ENCODE measurements around the gene CPPED1. TPM values are rescaled to one million over a fixed set of nuclear protein-coding genes. Genes with fewer than 3 reads are reported as not detected.
"Not testable (repeated sequence)": the region's sequence is repeated elsewhere in the genome, so short reads cannot be mapped to it uniquely, and the experiment has no call there.

CPPED1 gene
- polyA plus RNA-seq, 12 donors: 7.4 to 13.3 (median 8.4) TPM; not detected in 1

DNA sequence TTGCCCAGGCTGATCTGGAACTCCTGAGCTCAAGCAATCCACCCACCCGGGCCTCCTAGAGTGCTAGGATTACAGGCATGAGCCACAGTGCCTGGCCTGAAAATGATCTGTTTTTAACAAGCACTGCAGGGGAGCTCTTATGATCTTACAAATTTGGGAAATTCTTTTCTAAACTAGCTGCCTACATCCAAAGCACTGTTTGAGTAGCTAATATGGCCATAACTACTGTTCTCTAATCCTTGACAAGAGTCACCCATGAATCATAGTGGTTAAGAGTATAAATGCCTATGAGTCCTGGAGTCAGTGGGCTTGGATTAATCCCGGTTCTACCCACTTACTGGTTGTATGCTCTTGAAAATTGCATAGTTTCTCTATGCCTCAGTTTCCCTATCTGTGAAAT is 1.4 kb upstream of the CPPED1 start:
- no peak for DNase-seq

DNA sequence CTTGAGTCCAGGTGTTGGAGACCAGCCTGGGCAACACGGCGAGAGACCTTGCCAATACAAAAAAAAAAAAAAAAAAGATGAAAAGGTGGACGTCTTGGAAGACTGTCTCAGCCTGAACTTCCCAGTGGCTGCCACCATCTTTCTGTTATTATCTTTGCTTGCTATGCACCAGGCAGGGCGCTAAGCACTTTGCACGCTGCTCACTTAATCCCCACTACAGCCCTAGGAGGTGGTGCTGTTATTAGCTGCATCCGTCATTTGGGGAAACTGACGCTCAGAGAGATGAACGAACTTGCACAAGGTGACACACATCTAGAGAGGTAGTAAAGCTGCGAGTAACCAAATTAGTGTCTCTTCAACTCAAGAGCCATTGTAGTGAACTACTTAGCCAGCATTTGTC is 708 bp upstream of the CPPED1 start:
- no peak for DNase-seq

- DNase-seq: no peak
Measured at GRCh38 chr16:12802661-12803060, 1.0 kb downstream of the CPPED1 start.

DNA sequence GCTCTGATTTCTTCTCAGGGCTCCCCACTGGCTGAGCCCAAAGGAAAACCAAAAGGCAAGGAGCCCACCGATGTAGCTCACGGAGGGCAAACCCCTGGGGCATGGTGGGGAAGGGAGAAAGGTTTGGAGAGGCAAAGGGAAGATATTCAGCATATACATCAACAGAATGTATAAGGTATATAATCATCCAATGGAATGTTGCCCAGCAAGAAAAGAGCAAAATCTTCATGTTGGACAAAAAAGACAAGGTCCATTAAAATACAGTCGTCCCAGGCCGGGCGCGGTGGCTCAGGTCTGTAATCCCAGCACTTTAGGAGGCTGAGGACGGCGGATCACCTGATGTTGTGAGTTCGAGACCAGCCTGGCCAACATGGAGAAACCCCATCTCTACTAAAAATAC is 1.6 kb downstream of the CPPED1 start:
- DNase-seq: no peak

DNA sequence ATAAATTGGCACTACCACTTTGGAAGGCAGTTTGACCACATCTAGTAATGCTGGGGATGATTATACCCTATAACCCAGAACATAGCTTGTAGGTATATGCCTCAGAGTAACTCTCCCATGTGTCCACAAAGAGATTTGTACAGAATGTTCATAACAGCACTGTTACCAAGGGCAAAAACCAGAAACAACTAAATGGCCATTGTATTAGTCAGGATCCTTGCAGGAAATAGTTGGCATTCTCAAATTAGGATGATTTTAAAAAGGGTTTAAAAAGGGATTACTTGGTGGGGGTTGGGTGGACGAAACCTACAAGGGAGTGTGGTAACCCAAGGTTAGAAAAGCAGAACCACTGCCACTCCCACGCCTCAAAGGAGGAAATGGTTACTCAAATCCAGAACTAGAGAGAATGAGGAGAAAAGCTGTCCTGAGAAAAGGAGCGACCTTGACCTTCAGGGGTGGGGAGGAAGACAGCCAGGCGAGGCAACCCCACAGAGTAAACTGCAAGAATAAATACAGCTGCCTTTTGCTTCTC is 2.1 kb downstream of the CPPED1 start:
- no peak for DNase-seq

DNA sequence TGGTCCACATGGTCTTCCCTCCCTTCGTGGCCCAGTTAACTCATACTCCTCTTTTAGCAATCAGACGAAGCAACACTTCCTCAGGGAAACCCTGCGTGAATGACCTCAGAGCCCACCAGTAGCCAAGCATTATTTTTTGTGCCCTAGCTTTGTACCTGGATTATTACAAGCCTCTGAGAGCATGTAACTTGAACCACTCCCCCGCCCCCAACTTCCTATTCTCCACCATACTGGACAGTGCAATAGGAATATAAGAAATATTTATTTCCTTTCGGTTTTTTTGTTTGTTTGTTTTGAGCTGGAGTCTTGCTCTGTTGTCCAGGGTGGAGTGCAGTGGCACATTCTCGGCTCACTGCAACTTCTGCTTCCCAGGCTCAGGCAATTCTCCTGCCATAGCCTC is 2.9 kb downstream of the CPPED1 start:
- DNase-seq: no peak

DNA sequence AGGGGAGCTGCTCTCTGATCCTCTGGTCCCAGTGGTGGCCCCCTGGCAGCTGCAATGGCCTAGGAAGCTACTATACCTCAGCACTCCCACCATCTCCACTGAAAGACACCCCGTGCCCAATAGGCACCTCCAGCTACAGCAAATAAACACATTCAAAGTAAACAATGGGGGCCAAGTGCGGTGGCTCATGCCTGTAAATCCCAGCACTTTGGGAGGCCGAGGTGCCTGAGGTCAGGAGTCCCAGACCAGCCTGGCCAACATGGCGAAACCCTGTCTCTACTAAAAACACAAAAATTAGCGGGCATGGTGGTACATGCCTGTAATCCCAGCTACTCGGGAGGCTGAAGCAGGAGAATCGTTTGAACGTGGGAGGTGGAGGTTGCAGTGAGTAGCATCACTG is 3.7 kb downstream of the CPPED1 start:
- DNase-seq: not testable (repeated sequence)

DNA sequence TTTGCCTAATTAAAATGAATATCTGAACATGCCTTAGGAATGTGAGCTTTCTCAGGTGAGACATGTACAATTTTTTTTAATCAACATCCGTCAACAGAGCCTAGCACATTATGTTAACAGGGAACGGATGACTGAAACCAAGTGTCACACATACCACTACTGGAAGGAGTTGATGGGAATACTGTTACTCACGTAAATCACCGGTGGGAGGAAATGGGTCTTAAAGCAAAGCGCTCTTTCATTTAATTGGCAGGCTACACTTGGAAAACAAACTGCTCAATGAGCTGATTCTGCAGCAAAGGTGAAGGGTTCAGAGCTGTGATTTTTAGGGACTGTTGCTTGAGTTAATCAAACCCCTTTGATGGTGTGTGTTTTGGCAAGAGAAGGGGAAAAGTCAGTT is 4.8 kb downstream of the CPPED1 start:
- DNase-seq: no peak

DNA sequence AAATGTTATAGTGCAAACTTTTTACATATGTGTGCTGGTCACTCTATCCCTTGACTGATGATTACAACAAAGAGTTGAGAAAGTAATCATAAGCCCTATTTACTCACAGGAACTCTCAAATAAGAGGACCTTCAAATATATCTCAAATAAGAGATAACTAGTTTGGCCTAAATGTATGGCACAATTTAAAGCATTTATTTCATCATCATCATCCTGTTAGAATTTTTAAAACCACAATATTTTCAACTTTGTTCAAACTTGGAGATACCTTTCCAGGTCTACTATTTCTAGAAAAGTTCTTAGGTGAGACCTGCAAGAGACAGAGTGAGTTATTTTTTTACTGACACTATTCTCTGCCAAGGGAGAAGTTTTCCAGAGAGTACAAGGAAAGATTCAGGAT is 5.5 kb downstream of the CPPED1 start:
- no peak for DNase-seq

DNA sequence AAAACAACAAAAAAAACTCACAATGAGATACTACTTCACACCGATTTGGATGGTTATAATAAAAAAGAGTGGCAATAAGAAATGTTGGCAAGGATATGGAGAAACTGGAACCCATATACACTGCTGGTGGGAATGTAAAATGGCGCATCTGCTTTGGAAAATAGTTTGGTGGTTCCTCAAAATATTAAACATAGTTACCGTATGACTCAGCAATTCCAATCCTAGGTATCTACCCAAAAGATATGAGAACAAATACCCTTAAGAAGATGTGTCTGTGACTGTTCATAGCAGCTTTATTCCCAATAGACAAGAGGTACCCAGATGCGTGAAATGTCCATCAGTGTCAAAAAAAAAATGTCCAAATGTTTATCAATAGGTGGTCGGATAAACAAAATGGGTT is 7.2 kb downstream of the CPPED1 start:
- DNase-seq: no peak

DNA sequence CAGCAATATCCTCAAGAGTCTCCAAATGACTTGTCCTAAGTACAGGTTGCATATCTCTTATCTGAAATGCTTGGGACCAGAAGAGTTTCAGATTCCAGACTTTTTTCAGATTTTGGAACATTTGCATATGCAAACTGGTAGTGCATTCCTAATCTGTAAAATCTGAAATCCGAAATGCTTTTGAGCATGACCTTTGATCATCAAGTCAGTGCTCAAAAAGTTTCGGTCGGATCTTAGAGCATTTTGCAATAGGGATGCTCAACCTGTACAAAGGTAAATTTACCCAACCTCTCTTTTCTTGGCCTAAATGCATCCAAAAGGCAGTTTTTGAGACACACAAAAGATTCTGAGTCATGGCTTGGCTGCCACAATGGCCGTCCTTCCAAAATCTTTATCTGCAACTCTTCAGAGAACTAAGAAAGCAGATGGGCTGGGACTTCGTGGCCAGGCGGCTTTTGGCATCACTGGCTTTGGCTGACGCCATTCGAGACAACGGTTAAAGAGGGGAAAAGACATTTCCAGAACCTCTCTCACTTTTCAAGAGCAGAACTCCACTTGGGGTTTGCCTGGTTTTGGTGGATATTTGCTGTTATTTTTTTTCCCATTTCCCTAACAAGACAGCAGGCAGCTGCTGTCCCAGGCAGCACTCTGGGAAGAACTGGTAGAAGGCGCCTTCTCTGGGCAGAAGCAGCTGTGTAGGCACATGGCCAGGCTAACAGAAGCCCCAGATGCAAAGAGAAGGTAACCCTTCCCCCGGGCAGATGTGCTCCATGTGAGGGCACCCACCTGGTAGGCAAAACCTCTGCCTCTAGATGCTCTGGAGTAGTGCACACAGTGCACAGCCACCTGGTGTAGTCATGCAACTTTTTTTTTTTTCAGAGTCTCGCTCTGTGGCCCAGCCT is 8.9 kb downstream of the CPPED1 start:
- DNase-seq: no peak

- DNase-seq: no peak
Measured at GRCh38 chr16:12793865-12794240, 9.8 kb downstream of the CPPED1 start.

DNA sequence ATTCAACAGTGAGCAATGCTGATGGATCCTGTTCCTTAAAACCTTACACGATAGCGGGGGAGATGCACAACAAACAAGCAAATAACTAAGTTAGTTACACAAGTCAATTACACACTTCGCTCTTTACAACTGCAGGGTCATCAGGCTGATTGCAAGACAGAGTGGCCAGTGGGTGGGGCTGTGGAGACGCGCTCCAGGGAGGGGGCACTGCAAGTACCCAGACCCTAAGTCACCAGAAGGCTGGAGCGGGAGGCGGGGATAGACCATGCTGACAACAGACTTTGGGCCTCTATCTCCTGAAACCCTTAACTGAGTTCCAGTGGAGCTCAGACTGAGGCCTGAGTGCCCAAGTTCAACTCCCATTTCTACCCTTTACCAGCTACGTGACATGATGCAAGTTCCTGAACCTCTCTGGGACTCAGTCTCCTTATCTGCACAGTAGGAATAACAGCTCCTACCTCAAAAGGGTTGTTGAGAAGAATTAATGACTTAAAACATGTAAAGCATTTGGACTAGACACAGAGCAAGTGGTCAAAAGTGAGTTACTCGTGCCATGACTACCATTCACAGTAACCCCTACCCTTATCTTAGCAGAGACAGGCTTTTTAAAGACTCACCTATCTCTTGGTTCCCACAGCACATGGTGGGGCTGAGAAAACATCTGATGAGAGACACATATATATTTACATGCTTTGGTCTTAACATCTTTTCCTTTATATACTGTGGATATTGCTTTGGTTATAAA is 10.4 kb downstream of the CPPED1 start:
- no peak for DNase-seq

GRCh38 chr16:12792528-12792927 is 11.2 kb downstream of the CPPED1 start:
- DNase-seq: not testable (repeated sequence)

- no peak for DNase-seq
Measured at GRCh38 chr16:12791340-12791739, 12.3 kb downstream of the CPPED1 start.

- no peak for DNase-seq
Measured at GRCh38 chr16:12788758-12789157, 14.9 kb downstream of the CPPED1 start.

GRCh38 chr16:12786081-12786480 is 17.6 kb downstream of the CPPED1 start:
- DNase-seq: no peak

DNA sequence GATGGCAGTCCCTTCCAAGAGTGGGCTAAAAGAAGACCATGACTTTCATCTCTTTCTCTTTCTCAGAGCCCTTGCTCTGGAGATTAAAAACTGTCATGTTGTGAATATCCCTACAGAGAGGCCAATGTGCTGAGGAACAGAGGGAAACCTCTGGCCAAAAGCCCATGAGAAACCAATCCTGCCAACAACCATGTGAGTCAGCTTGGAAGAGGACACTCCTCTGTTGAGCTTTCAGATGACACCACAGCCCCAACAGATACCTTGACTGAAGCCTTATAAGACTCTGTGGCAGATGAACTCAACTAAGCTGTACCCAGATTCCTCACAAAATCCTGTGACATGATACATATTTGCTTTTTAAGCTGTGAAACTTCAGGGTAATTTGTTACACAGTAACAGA is 19.6 kb downstream of the CPPED1 start:
- DNase-seq: no peak

DNA sequence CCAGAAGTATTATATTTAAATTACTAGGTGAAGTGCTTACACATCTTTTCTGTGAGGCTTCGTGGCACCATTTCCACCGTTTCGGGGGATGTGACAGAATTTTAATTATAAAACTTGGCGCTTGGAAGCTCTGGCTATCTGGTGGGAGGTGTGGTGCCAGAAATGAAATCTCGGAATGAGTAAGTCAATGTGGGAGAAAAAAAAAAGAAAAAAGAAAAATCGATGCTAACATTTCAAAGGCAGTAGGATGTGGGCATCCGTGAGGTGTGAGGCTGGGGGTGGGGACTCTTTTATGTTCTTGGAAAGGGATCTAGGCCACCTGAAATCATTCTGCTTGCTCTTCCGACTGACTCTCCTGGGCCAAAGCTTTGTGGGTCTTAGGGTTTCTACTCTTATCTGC is 21.9 kb downstream of the CPPED1 start:
- no peak for DNase-seq

- DNase-seq: no peak
Measured at GRCh38 chr16:12780467-12780866, 23.2 kb downstream of the CPPED1 start.

DNA sequence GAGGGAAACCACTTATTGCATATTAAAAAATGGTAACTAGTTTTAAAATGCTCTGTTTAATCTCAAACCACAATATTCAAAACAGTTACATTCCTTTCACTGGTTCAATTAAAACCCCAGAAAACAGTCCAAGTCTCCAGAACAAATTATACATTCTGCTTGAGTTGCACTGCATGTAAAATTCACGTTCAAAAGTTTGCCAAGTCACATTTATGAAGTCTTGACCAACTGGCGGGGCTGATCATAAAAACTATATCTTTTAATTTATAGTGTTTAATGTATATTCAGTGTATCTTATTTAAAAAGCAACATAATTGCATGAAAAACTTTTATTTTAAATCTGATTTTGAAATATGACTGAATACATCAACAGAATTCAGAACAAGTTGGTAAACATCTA is 25.0 kb downstream of the CPPED1 start:
- no peak for DNase-seq

DNA sequence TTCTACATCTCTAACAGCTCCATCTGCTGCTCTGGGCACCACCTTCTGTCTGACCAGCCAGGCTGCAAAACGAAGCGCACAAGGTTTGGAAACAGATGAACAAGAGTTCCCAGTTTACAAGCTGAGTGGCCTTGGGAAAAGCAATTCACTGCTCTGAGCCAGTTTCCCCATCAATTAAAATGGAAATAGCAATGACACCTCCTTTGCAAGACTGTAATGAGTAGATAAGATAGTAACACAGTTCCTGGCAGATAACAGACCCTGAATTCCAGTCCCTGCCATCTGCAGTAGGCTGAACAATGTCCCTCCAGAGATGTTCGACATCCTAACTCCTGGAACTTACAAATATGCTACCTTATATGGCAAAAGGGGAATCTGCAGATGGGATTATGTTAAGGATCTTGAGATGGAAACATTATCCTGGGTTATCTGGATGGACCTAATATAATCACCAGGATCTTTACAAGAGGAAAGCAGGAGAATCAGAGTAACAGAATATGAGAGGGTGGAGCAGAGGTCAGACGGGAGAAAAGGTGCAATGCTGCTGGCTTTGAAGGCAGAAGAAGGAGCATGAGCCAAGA is 27.9 kb downstream of the CPPED1 start:
- no peak for DNase-seq

- DNase-seq: no peak
Measured at GRCh38 chr16:12773221-12773620, 30.5 kb downstream of the CPPED1 start.

All from muscle of arm (tissue), 12 donors.